Measurements from ENCODE around the gene PTPN11. TPM values are rescaled to one million over a fixed set of nuclear protein-coding genes. Genes with fewer than 3 reads are reported as not detected.

PTPN11 gene
- total and polyA plus RNA-seq, 4 donors = 39.5 to 176 (median 98.0) TPM

- no peak for ATAC-seq (ENCODE audit: low FRiP score)
- H3K36me3 ChIP-seq (ENCODE audit: control insufficient read depth in 1 of 2, insufficient read depth in 2 of 2, low read length in 1 of 2) = peaks cover 1 to 5% of the 10 kb centered on the region in 2 donors
- H3K27me3 ChIP-seq (ENCODE audit: control insufficient read depth in 1 of 2, insufficient read depth in 2 of 2, low read length in 1 of 2) = no peaks in the 10 kb centered on the region
- 85 to 88% methylated on average over 1 of the region's 1 CpG for WGBS, 2 donors
- no peaks in the 10 kb centered on the region for H3K9me3 ChIP-seq (ENCODE audit: control insufficient read depth, low read length)
- DNase-seq = no peak
- intact Hi-C loops (cut with DNase I) = no loop called here
- no peak overlapping the region for H3K27ac ChIP-seq (ENCODE audit: low read depth in 1 of 2, low read length in 2 of 2)
- H3K4me1 ChIP-seq (ENCODE audit: control insufficient read depth in 1 of 2, insufficient read depth in 2 of 2, low read length in 2 of 2) = no peaks in the 10 kb centered on the region
- no peak overlapping the region for H3K4me3 ChIP-seq (ENCODE audit: low read length in 2 of 2)
Measured at GRCh38 chr12:112498580-112498979, 79.8 kb downstream of the PTPN11 start.

GRCh38 chr12:112503512-112503911, 84.8 kb downstream of the PTPN11 start:
- H3K27ac ChIP-seq (ENCODE audit: low read depth in 1 of 2, low read length in 2 of 2) = no peak overlapping the region
- no peaks in the 10 kb centered on the region for H3K4me1 ChIP-seq (ENCODE audit: control insufficient read depth in 1 of 2, insufficient read depth in 2 of 2, low read length in 2 of 2)
- 32 to 40% methylated on average over 4 of the region's 4 CpGs for WGBS, 2 donors
- H3K36me3 ChIP-seq (ENCODE audit: control insufficient read depth in 1 of 2, insufficient read depth in 2 of 2, low read length in 1 of 2) = peaks cover 0 to 14% of the 10 kb centered on the region in 2 donors
- no peak overlapping the region for H3K4me3 ChIP-seq (ENCODE audit: low read length in 2 of 2)
- intact Hi-C loops (cut with DNase I) = no loop called here
- no peak for ATAC-seq (ENCODE audit: low FRiP score)
- H3K9me3 ChIP-seq (ENCODE audit: control insufficient read depth, low read length) = no peaks in the 10 kb centered on the region
- no peak for DNase-seq
- no peaks in the 10 kb centered on the region for H3K27me3 ChIP-seq (ENCODE audit: control insufficient read depth in 1 of 2, insufficient read depth in 2 of 2, low read length in 1 of 2)

- no peaks in the 10 kb centered on the region for H3K4me1 ChIP-seq (ENCODE audit: control insufficient read depth in 1 of 2, insufficient read depth in 2 of 2, low read length in 2 of 2)
- H3K9me3 ChIP-seq (ENCODE audit: control insufficient read depth, low read length) = no peaks in the 10 kb centered on the region
- ATAC-seq (ENCODE audit: low FRiP score) (no peak), DNase-seq (no peak)
- no peaks in the 10 kb centered on the region for H3K27me3 ChIP-seq (ENCODE audit: control insufficient read depth in 1 of 2, insufficient read depth in 2 of 2, low read length in 1 of 2)
- intact Hi-C loops (cut with DNase I) = no loop called here
- 98% methylated on average over 6 of the region's 6 CpGs for WGBS, 2 donors
- no peak overlapping the region for H3K4me3 ChIP-seq (ENCODE audit: low read length in 2 of 2)
- peaks cover 3 to 14% of the 10 kb centered on the region in 2 donors for H3K36me3 ChIP-seq (ENCODE audit: control insufficient read depth in 1 of 2, insufficient read depth in 2 of 2, low read length in 1 of 2)
- H3K27ac ChIP-seq (ENCODE audit: low read depth in 1 of 2, low read length in 2 of 2) = no peak overlapping the region
Measured at GRCh38 chr12:112506513-112507166, 87.9 kb downstream of the PTPN11 start.

GRCh38 chr12:112513471-112513870, 94.7 kb downstream of the PTPN11 start:
- no peak overlapping the region for H3K27ac ChIP-seq (ENCODE audit: low read depth in 1 of 2, low read length in 2 of 2)
- peaks cover 0 to 3% of the 10 kb centered on the region in 2 donors for H3K36me3 ChIP-seq (ENCODE audit: control insufficient read depth in 1 of 2, insufficient read depth in 2 of 2, low read length in 1 of 2)
- H3K9me3 ChIP-seq (ENCODE audit: control insufficient read depth, low read length) = no peaks in the 10 kb centered on the region
- intact Hi-C loops (cut with DNase I) = no loop called here
- 66 to 84% methylated on average over 2 of the region's 2 CpGs for WGBS, 2 donors
- no peak overlapping the region for H3K4me3 ChIP-seq (ENCODE audit: low read length in 2 of 2)
- ATAC-seq (ENCODE audit: low FRiP score) = no peak
- no peak for DNase-seq
- H3K27me3 ChIP-seq (ENCODE audit: control insufficient read depth in 1 of 2, insufficient read depth in 2 of 2, low read length in 1 of 2) = no peaks in the 10 kb centered on the region
- H3K4me1 ChIP-seq (ENCODE audit: control insufficient read depth in 1 of 2, insufficient read depth in 2 of 2, low read length in 2 of 2) = no peaks in the 10 kb centered on the region

GRCh38 chr12:112514456-112514855, 95.7 kb downstream of the PTPN11 start:
- Histone ChIP-seq H3K4me1 (ENCODE audit: control insufficient read depth in 1 of 2, insufficient read depth in 2 of 2, low read length in 2 of 2) (no peaks in the 10 kb centered on the region), H3K36me3 (ENCODE audit: control insufficient read depth in 1 of 2, insufficient read depth in 2 of 2, low read length in 1 of 2) (peaks cover 0 to 3% of the 10 kb centered on the region in 2 donors), H3K9me3 (ENCODE audit: control insufficient read depth, low read length) (no peaks in the 10 kb centered on the region), H3K4me3 (ENCODE audit: low read length in 2 of 2) (no peak overlapping the region), H3K27ac (ENCODE audit: low read depth in 1 of 2, low read length in 2 of 2) (no peak overlapping the region), H3K27me3 (ENCODE audit: control insufficient read depth in 1 of 2, insufficient read depth in 2 of 2, low read length in 1 of 2) (no peaks in the 10 kb centered on the region)
- ATAC-seq (ENCODE audit: low FRiP score) = no peak
- intact Hi-C loops (cut with DNase I) = no loop called here
- DNase-seq = no peak
- WGBS, 2 donors = 92 to 94% methylated on average over 5 of the region's 5 CpGs

GRCh38 chr12:112514926-112515642, 96.3 kb downstream of the PTPN11 start:
- H3K27me3 ChIP-seq (ENCODE audit: control insufficient read depth in 1 of 2, insufficient read depth in 2 of 2, low read length in 1 of 2) = no peaks in the 10 kb centered on the region
- 58 to 61% methylated on average over 9 of the region's 9 CpGs for WGBS, 2 donors
- DNase-seq (no peak), ATAC-seq (ENCODE audit: low FRiP score) (no peak)
- H3K27ac ChIP-seq (ENCODE audit: low read depth in 1 of 2, low read length in 2 of 2) = no peak overlapping the region
- peaks cover 0 to 3% of the 10 kb centered on the region in 2 donors for H3K36me3 ChIP-seq (ENCODE audit: control insufficient read depth in 1 of 2, insufficient read depth in 2 of 2, low read length in 1 of 2)
- intact Hi-C loops (cut with DNase I) = no loop called here
- no peaks in the 10 kb centered on the region for H3K4me1 ChIP-seq (ENCODE audit: control insufficient read depth in 1 of 2, insufficient read depth in 2 of 2, low read length in 2 of 2)
- no peak overlapping the region for H3K4me3 ChIP-seq (ENCODE audit: low read length in 2 of 2)
- H3K9me3 ChIP-seq (ENCODE audit: control insufficient read depth, low read length) = no peaks in the 10 kb centered on the region

GRCh38 chr12:112515868-112516267, 97.1 kb downstream of the PTPN11 start:
- H3K27me3 ChIP-seq (ENCODE audit: control insufficient read depth in 1 of 2, insufficient read depth in 2 of 2, low read length in 1 of 2) = no peaks in the 10 kb centered on the region
- intact Hi-C loops (cut with DNase I) = no loop called here
- no peak overlapping the region for H3K27ac ChIP-seq (ENCODE audit: low read depth in 1 of 2, low read length in 2 of 2)
- H3K9me3 ChIP-seq (ENCODE audit: control insufficient read depth, low read length) = no peaks in the 10 kb centered on the region
- H3K4me1 ChIP-seq (ENCODE audit: control insufficient read depth in 1 of 2, insufficient read depth in 2 of 2, low read length in 2 of 2) = no peaks in the 10 kb centered on the region
- H3K36me3 ChIP-seq (ENCODE audit: control insufficient read depth in 1 of 2, insufficient read depth in 2 of 2, low read length in 1 of 2) = peaks cover 0 to 3% of the 10 kb centered on the region in 2 donors
- WGBS, 2 donors = 81 to 84% methylated on average over 5 of the region's 5 CpGs
- ATAC-seq (ENCODE audit: low FRiP score) = no peak
- no peak for DNase-seq
- H3K4me3 ChIP-seq (ENCODE audit: low read length in 2 of 2) = no peak overlapping the region

GRCh38 chr12:112517730-112518364, 99.1 kb downstream of the PTPN11 start:
- 81 to 84% methylated on average over 7 of the region's 7 CpGs for WGBS, 2 donors
- Histone ChIP-seq H3K36me3 (ENCODE audit: control insufficient read depth in 1 of 2, insufficient read depth in 2 of 2, low read length in 1 of 2) (no peaks in the 10 kb centered on the region), H3K27ac (ENCODE audit: low read depth in 1 of 2, low read length in 2 of 2) (no peak overlapping the region), H3K4me3 (ENCODE audit: low read length in 2 of 2) (no peak overlapping the region), H3K9me3 (ENCODE audit: control insufficient read depth, low read length) (no peaks in the 10 kb centered on the region), H3K4me1 (ENCODE audit: control insufficient read depth in 1 of 2, insufficient read depth in 2 of 2, low read length in 2 of 2) (no peaks in the 10 kb centered on the region), H3K27me3 (ENCODE audit: control insufficient read depth in 1 of 2, insufficient read depth in 2 of 2, low read length in 1 of 2) (no peaks in the 10 kb centered on the region)
- DNase-seq (no peak), ATAC-seq (ENCODE audit: low FRiP score) (no peak)
- intact Hi-C loops (cut with DNase I) = no loop called here

GRCh38 chr12:112518365-112518735, 99.6 kb downstream of the PTPN11 start:
- no peak overlapping the region for H3K27ac ChIP-seq (ENCODE audit: low read depth in 1 of 2, low read length in 2 of 2)
- no peaks in the 10 kb centered on the region for H3K36me3 ChIP-seq (ENCODE audit: control insufficient read depth in 1 of 2, insufficient read depth in 2 of 2, low read length in 1 of 2)
- no peaks in the 10 kb centered on the region for H3K9me3 ChIP-seq (ENCODE audit: control insufficient read depth, low read length)
- ATAC-seq (ENCODE audit: low FRiP score) (no peak), DNase-seq (no peak)
- no peaks in the 10 kb centered on the region for H3K4me1 ChIP-seq (ENCODE audit: control insufficient read depth in 1 of 2, insufficient read depth in 2 of 2, low read length in 2 of 2)
- H3K27me3 ChIP-seq (ENCODE audit: control insufficient read depth in 1 of 2, insufficient read depth in 2 of 2, low read length in 1 of 2) = no peaks in the 10 kb centered on the region
- intact Hi-C loops (cut with DNase I) = no loop called here
- H3K4me3 ChIP-seq (ENCODE audit: low read length in 2 of 2) = no peak overlapping the region
- 82 to 88% methylated on average over 7 of the region's 7 CpGs for WGBS, 2 donors
